ENCODE measurements around the gene DNAJC11. TPM values are rescaled to one million over a fixed set of nuclear protein-coding genes. Genes with fewer than 3 reads are reported as not detected.

Gene DNAJC11
- total RNA-seq, 1 experiment from 2014 or later, result 106 TPM

DNA sequence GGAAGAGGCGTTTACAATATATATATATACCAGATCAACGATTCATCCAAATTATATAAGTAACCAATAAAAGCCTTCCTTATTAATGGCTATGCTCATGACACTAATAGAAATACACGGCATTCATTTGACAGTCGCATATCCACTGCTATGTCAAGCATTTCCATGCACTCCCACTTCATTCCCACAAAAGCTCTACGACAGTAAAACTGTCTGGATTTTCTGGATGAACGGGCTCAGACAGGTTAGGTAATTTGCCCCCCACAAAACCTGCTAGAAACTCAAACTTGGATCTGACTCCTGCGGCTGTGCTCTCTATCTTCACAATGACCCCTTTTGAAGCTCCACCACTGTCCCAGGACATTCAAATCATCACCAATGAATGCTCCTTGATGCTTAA is 11.4 kb downstream of the DNAJC11 start:
- CTCF ChIA-PET, result no interaction called here
- POLR2A ChIA-PET (ENCODE audit: low non-redundant PET), result no interaction called here
- no TSS peak for BruUV-seq (replicated peaks)

DNA sequence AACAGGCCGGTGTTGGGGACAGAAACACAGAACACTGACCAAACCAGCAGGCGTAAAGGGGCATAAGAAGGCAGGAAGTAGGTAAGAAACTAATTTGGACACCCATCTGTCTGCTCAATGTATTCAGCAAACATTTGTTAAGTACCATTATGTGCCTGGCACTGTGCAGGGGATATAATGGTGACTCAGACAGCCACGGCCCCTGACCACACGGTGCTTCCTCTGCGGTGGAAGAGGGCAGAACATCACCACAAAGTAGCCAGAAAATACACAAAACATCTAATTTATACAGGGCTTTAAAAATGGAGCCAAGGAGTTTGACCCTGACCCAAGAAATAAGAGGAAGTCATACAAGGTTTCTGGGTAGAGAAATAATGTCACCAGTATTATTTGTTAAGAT is 12.9 kb downstream of the DNAJC11 start:
- intact Hi-C loops (cut with micrococcal nuclease; ENCODE audit: unreplicated experiment), result no loop called here
- CTCF ChIA-PET, result interaction anchor here (0.6 kb wide), 1 partner anchor 252 kb away, joined by 3 read pairs; no protein-coding TSS in a partner anchor
- no peak overlapping the region for H3K4me3 ChIP-seq (ENCODE audit: low read depth, low read length, poor library complexity, severe bottlenecking)
- TF ChIP-seq, protein P1, sequence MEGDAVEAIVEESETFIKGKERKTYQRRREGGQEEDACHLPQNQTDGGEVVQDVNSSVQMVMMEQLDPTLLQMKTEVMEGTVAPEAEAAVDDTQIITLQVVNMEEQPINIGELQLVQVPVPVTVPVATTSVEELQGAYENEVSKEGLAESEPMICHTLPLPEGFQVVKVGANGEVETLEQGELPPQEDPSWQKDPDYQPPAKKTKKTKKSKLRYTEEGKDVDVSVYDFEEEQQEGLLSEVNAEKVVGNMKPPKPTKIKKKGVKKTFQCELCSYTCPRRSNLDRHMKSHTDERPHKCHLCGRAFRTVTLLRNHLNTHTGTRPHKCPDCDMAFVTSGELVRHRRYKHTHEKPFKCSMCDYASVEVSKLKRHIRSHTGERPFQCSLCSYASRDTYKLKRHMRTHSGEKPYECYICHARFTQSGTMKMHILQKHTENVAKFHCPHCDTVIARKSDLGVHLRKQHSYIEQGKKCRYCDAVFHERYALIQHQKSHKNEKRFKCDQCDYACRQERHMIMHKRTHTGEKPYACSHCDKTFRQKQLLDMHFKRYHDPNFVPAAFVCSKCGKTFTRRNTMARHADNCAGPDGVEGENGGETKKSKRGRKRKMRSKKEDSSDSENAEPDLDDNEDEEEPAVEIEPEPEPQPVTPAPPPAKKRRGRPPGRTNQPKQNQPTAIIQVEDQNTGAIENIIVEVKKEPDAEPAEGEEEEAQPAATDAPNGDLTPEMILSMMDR (conservative IDR thresholded peaks at IDR 0.05; ENCODE audit: low read depth, low read length), result no peak
- TF ChIP-seq EZH2 (IDR thresholded peaks at IDR 0.05; ENCODE audit: borderline replicate concordance, low read depth, low read length, poor library complexity, severe bottlenecking), result no peak
- DNase-seq (ENCODE audit: low spot score), result no peak
- BruUV-seq (replicated peaks), result no TSS peak
- POLR2A ChIA-PET (ENCODE audit: low non-redundant PET), result no interaction called here
- no peaks in the 10 kb centered on the region for H3K27me3 ChIP-seq (replicated peaks; ENCODE audit: insufficient read depth, low read depth, low read length, poor library complexity)
- H3K9me3 ChIP-seq (ENCODE audit: low read depth, low read length, poor library complexity, severe bottlenecking), result no peaks in the 10 kb centered on the region
- no peaks in the 10 kb centered on the region for H3K36me3 ChIP-seq (ENCODE audit: insufficient read depth, low read length, poor library complexity, severe bottlenecking)
- H3K27ac ChIP-seq (ENCODE audit: low read depth, low read length, poor library complexity, severe bottlenecking), result no peak overlapping the region
- no peaks in the 10 kb centered on the region for H3K4me1 ChIP-seq (ENCODE audit: insufficient read depth, low read length, poor library complexity, severe bottlenecking)

More for the DNA sequence above, 11.4 kb downstream of the DNAJC11 start:
- no peaks in the 10 kb centered on the region for H3K9me3 ChIP-seq (ENCODE audit: low read depth, low read length, poor library complexity, severe bottlenecking)
- intact Hi-C loops (cut with micrococcal nuclease; ENCODE audit: unreplicated experiment), result no loop called here
- DNase-seq (ENCODE audit: low spot score), result no peak
- TF ChIP-seq, protein P1 (conservative IDR thresholded peaks at IDR 0.05; ENCODE audit: low read depth, low read length), result no peak
- no peak for TF ChIP-seq EZH2 (IDR thresholded peaks at IDR 0.05; ENCODE audit: borderline replicate concordance, low read depth, low read length, poor library complexity, severe bottlenecking)
- no peaks in the 10 kb centered on the region for H3K27me3 ChIP-seq (replicated peaks; ENCODE audit: insufficient read depth, low read depth, low read length, poor library complexity)
- no peaks in the 10 kb centered on the region for H3K4me1 ChIP-seq (ENCODE audit: insufficient read depth, low read length, poor library complexity, severe bottlenecking)
- H3K4me3 ChIP-seq (ENCODE audit: low read depth, low read length, poor library complexity, severe bottlenecking), result no peak overlapping the region
- no peaks in the 10 kb centered on the region for H3K36me3 ChIP-seq (ENCODE audit: insufficient read depth, low read length, poor library complexity, severe bottlenecking)
- no peak overlapping the region for H3K27ac ChIP-seq (ENCODE audit: low read depth, low read length, poor library complexity, severe bottlenecking)

DNA sequence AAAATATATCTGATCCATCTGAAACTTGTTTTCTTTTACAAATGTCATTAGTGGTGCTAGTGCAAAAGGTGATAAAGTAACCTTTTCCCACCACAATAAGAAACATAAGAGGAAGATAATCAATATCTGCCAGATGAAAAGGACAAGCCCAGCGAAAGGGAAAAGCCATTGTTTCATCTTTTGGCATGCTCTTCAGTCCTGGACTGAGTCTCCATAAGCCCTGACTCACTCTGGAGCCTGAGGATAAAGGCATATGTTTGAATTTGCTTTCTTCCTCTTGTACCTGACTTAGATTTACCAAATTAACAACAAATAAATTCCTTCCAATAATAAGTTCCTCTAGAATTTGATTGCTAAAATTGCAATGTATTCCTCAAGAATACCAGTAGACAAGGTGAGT is 13.6 kb downstream of the DNAJC11 start:
- Histone ChIP-seq H3K4me1 (ENCODE audit: insufficient read depth, low read length, poor library complexity, severe bottlenecking) (no peaks in the 10 kb centered on the region), H3K4me3 (ENCODE audit: low read depth, low read length, poor library complexity, severe bottlenecking) (no peak overlapping the region), H3K9me3 (ENCODE audit: low read depth, low read length, poor library complexity, severe bottlenecking) (no peaks in the 10 kb centered on the region), H3K27me3 (replicated peaks; ENCODE audit: insufficient read depth, low read depth, low read length, poor library complexity) (no peaks in the 10 kb centered on the region), H3K27ac (ENCODE audit: low read depth, low read length, poor library complexity, severe bottlenecking) (no peak overlapping the region), H3K36me3 (ENCODE audit: insufficient read depth, low read length, poor library complexity, severe bottlenecking) (no peaks in the 10 kb centered on the region)
- DNase-seq (ENCODE audit: low spot score), result no peak
- no TSS peak for BruUV-seq (replicated peaks)
- POLR2A ChIA-PET (ENCODE audit: low non-redundant PET), result no interaction called here
- CTCF ChIA-PET, result no interaction called here
- no peak for TF ChIP-seq EZH2 (IDR thresholded peaks at IDR 0.05; ENCODE audit: borderline replicate concordance, low read depth, low read length, poor library complexity, severe bottlenecking)
- TF ChIP-seq, protein P1 (conservative IDR thresholded peaks at IDR 0.05; ENCODE audit: low read depth, low read length), result no peak
- intact Hi-C loops (cut with micrococcal nuclease; ENCODE audit: unreplicated experiment), result no loop called here

Data from A673 (cell line).